Activated CD4-positive, alpha-beta memory T cell treated with anti-CD3 and anti-CD28 coated beads for 36 hours (primary cell): ENCODE data around the gene TMEM267. TPM values are rescaled to one million over a fixed set of nuclear protein-coding genes. Genes with fewer than 3 reads are reported as not detected.

Experiments
- CTCF ChIA-PET: fragments of 350-600 bp; sonication (Branson Sonifier 250); formaldehyde crosslinking; loops from one replicate; lab custom pipeline; 2021; ENCODE audit warnings: antibody characterized with exemption, inconsistent platforms; lab: Charles Lee
- POLR2A ChIA-PET: fragments of 350-600 bp; sonication (Branson Sonifier 250); formaldehyde crosslinking; loops from one replicate; lab custom pipeline; 2021; ENCODE audit warnings: antibody characterized with exemption; lab: Charles Lee
- DNase-seq: peaks from one replicate; pipeline ENCODE4 v3.0.0-alpha.2; 2020
- H3K27ac Mint-ChIP-seq: one replicate; pipeline ENCODE4 v1.8.0; 2021; ENCODE audit warnings: mixed read lengths
- H3K27me3 Mint-ChIP-seq: one replicate; pipeline ENCODE4 v1.8.0; 2021; ENCODE audit warnings: mixed read lengths
- H3K36me3 Mint-ChIP-seq: one replicate; pipeline ENCODE4 v1.8.0; 2021; ENCODE audit warnings: mixed read lengths
- H3K4me1 Mint-ChIP-seq: one replicate; pipeline ENCODE4 v1.8.0; 2021; ENCODE audit warnings: low read depth, mixed read lengths
- H3K4me3 Mint-ChIP-seq: one replicate; pipeline ENCODE4 v1.8.0; 2021; ENCODE audit warnings: mild to moderate bottlenecking, mixed read lengths
- H3K9me3 Mint-ChIP-seq: one replicate; pipeline ENCODE4 v1.8.0; 2021; ENCODE audit warnings: mixed read lengths
- intact Hi-C: fragments of 100-400 bp; cut with micrococcal nuclease; formaldehyde crosslinking; loops from one replicate; pipeline ENCODE4 v1.15.1; 2023
- total RNA-seq, 2 experiments: library from RNA; stranded (reverse); gene quantifications; one replicate each; pipeline ENCODE4 v1.2.3, GENCODE V29; 2021

TMEM267 gene
- total RNA-seq, 2 experiments from 2014 or later = 17.6 to 19.7 TPM

- ChIA-PET CTCF (interaction anchor here (1.7 to 1.9 kb wide), 2 partner anchors 11 to 84 kb away, joined by 4 to 5 read pairs; partner anchors contain the start of gene TMEM267), POLR2A (no interaction called here)
- Mint-ChIP-seq H3K27ac (no peak overlapping the region), H3K9me3 (peaks cover 16% of the 10 kb centered on the region), H3K4me1 (peaks cover 23% of the 10 kb centered on the region), H3K36me3 (peaks cover 6% of the 10 kb centered on the region), H3K4me3 (no peak overlapping the region), H3K27me3 (no peaks in the 10 kb centered on the region)
- intact Hi-C loops = no loop called here
- DNase-seq = no peak
Observed at GRCh38 chr5:43400082-43400481, 83.6 kb downstream of the TMEM267 start.

DNA sequence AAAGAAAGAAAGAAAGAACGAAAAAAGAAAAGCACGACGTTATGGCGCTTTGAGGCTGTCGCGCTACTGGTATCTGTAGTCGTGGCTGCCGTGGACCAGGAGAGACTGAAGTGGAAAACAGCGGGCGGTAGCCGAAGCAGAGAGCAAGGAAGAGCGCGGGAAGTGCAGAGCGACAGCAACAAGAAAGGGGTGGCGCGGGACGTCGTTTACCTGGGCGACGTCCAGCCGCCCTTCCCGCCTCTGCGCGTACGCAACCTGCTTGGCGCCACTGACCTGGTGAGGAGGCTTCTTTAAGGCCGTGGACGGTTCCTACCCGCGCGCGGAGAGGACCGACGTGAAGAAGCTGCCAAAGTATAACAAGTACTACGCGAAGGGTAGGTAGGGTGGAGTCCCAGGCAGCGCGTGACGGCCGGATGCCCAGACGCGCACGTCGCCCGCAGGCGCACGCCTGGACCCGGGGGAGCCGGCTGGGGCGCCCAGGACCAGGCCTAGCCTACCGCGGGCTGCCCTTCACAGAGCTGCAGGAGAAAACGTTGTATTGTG lies 86.8 kb downstream of the TMEM267 start:
- ChIA-PET CTCF (interaction anchor here (1.0 to 2.3 kb wide), 3 partner anchors 88 to 323 kb away, joined by 3 to 12 read pairs (median 4); partner anchors contain the start of gene TMEM267), POLR2A (interaction anchor here (0.5 to 2.9 kb wide), 5 partner anchors 88 to 331 kb away, joined by 3 to 16 read pairs (median 5); partner anchors contain the start of genes C5orf34, TMEM267 and ZNF131)
- Mint-ChIP-seq H3K27me3 (no peaks in the 10 kb centered on the region), H3K9me3 (no peaks in the 10 kb centered on the region), H3K4me1 (peaks cover 31% of the 10 kb centered on the region), H3K4me3 (peak overlapping the region; percentile 89), H3K36me3 (no peaks in the 10 kb centered on the region), H3K27ac (peak overlapping the region; percentile 87)
- intact Hi-C loops = loop anchor here (1.0 to 10.0 kb wide), 3 partner anchors 87 to 208 kb away; partner anchors contain the start of genes NNT and PAIP1
- peak; percentile 75 for DNase-seq

Other genes starting within 250 kb of the TMEM267 start
- gene HMGCS1, start 170.5 kb downstream of the TMEM267 start, total RNA-seq = 100 to 1,000 TPM; 158 to 162 TPM
- 1 to 10 TPM; 7.6 to 8.8 TPM for gene CCL28, start 71.5 kb downstream of the TMEM267 start, total RNA-seq
- gene C5orf34, start 31.3 kb upstream of the TMEM267 start, total RNA-seq = 10 to 100 TPM; 11.8 to 13.1 TPM
- 10 to 100 TPM; 49.2 to 50.5 TPM for gene PAIP1, start 73.2 kb upstream of the TMEM267 start, total RNA-seq
- 10 to 100 TPM; 96.6 to 99.9 TPM for gene NNT, start 119.3 kb upstream of the TMEM267 start, total RNA-seq